Sigmoid colon (tissue), 4 donors: ENCODE measurements around the gene MYBBP1A.

Source experiments
- EP300 ChIP-seq, 4 donors: sonication (generic); formaldehyde crosslinking; IDR thresholded peaks; one replicate each; pipeline ENCODE4 v1.6.1; 2017; ENCODE audit warnings: antibody characterized with exemption in 4 of 4
- POLR2A ChIP-seq, 2 donors: fragments of 450-650 bp; IDR thresholded peaks; one replicate each; pipeline ENCODE4 v1.6.1; 2016; ENCODE audit warnings: antibody characterized with exemption in 2 of 2, mild to moderate bottlenecking in 2 of 2, moderate library complexity in 2 of 2
- POLR2AphosphoS5 ChIP-seq, 4 donors: sonication (generic); formaldehyde crosslinking; IDR thresholded peaks; one replicate each; pipeline ENCODE4 v1.6.1; 2017; ENCODE audit warnings: antibody characterized with exemption in 4 of 4
- TF ChIP-seq, protein P1 (sequence below), 4 experiments: fragments of 450-650 bp in 3 of 4; fragments of 200-600 bp in 1 of 4; IDR thresholded peaks; one replicate each; pipeline ENCODE4 v1.5.1; 2016 to 2019; ENCODE audit warnings: antibody characterized with exemption in 4 of 4, mild to moderate bottlenecking in 3 of 4, moderate library complexity in 2 of 4

DNA sequence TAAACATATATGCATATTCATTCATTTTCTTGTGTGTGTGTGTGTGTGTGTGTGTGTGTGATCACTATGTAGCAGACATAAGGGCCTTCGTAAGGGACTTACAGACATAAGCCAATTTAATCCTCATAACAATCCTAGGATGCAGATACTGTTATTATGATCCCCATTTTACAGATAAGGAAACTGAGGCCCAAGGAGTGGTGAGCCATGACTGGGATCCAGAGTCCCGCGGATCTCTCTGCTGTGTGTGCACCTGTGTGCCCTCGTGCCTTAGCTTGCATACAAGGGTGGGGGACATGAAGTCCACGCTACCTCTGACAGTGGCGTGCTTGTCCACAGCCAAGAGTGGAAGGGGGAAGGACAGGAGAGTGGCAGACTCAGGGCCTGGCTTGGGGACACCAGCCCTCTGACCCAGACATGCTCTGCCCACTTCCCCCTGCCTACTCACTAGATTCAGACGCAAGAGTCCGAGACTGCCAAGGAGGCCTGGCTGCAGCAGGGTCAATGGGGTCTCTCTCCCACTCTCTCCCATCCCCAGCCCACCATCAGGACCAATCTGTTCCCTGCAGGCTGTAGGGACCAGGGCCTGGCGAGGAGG is 19.4 kb upstream of the MYBBP1A start:
- TF ChIP-seq, protein P1, sequence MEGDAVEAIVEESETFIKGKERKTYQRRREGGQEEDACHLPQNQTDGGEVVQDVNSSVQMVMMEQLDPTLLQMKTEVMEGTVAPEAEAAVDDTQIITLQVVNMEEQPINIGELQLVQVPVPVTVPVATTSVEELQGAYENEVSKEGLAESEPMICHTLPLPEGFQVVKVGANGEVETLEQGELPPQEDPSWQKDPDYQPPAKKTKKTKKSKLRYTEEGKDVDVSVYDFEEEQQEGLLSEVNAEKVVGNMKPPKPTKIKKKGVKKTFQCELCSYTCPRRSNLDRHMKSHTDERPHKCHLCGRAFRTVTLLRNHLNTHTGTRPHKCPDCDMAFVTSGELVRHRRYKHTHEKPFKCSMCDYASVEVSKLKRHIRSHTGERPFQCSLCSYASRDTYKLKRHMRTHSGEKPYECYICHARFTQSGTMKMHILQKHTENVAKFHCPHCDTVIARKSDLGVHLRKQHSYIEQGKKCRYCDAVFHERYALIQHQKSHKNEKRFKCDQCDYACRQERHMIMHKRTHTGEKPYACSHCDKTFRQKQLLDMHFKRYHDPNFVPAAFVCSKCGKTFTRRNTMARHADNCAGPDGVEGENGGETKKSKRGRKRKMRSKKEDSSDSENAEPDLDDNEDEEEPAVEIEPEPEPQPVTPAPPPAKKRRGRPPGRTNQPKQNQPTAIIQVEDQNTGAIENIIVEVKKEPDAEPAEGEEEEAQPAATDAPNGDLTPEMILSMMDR (IDR thresholded peaks at IDR 0.05), result no peak
- TF ChIP-seq POLR2AphosphoS5 (IDR thresholded peaks at IDR 0.05) (no peak), POLR2A (IDR thresholded peaks at IDR 0.05) (no peak), EP300 (IDR thresholded peaks at IDR 0.05) (no peak)
